ENCODE results near the gene LRCH1. TPM values are rescaled to one million over a fixed set of nuclear protein-coding genes. Genes with fewer than 3 reads are reported as not detected.
"Not testable (repeated sequence)": the region's sequence is repeated elsewhere in the genome, so short reads cannot be mapped to it uniquely, and the experiment has no call there.

The LRCH1 gene
- total and polyA plus RNA-seq, 7 donors, result 1.7 to 7.9 (median 4.1) TPM

DNA sequence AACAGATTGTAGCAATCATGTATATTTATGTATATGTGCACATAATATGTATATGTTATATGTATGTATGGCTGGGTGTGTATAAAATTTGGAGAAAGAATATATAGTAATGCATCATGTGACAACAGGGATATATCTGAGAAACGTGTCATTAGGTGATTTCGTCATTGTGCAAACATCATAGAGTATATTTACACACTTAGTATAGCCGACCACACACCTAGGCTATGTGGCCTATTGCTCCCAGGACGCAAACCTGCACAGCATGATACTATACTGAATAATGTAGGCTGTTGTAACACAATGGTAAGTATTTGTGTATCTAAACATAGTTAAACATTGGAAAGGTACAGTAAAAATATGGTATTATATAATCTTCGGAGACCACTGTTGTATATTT lies 200.2 kb downstream of the LRCH1 start:
- Histone ChIP-seq H3K36me3 (ENCODE audit: insufficient read depth in 1 of 2, low read depth in 1 of 2) (peaks cover 0 to 25% of the 10 kb centered on the region in 2 donors), H3K27ac (no peak overlapping the region), H3K27me3 (ENCODE audit: insufficient read depth in 3 of 3, low read length in 2 of 3) (peaks cover 0 to 3% (median 0%) of the 10 kb centered on the region in 3 donors), H3K4me3 (no peak overlapping the region), H3K9me3 (no peaks in the 10 kb centered on the region), H3K4me1 (no peaks in the 10 kb centered on the region)
- 88 to 92% (median 89%) methylated on average over 5 of the region's 5 CpGs for WGBS, 3 donors
- DNase-seq (no peak), ATAC-seq (no peak)
- TF ChIP-seq, protein P1, sequence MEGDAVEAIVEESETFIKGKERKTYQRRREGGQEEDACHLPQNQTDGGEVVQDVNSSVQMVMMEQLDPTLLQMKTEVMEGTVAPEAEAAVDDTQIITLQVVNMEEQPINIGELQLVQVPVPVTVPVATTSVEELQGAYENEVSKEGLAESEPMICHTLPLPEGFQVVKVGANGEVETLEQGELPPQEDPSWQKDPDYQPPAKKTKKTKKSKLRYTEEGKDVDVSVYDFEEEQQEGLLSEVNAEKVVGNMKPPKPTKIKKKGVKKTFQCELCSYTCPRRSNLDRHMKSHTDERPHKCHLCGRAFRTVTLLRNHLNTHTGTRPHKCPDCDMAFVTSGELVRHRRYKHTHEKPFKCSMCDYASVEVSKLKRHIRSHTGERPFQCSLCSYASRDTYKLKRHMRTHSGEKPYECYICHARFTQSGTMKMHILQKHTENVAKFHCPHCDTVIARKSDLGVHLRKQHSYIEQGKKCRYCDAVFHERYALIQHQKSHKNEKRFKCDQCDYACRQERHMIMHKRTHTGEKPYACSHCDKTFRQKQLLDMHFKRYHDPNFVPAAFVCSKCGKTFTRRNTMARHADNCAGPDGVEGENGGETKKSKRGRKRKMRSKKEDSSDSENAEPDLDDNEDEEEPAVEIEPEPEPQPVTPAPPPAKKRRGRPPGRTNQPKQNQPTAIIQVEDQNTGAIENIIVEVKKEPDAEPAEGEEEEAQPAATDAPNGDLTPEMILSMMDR (IDR thresholded peaks at IDR 0.05), result no peak
- intact Hi-C loops (cut with DNase I), result no loop called here

DNA sequence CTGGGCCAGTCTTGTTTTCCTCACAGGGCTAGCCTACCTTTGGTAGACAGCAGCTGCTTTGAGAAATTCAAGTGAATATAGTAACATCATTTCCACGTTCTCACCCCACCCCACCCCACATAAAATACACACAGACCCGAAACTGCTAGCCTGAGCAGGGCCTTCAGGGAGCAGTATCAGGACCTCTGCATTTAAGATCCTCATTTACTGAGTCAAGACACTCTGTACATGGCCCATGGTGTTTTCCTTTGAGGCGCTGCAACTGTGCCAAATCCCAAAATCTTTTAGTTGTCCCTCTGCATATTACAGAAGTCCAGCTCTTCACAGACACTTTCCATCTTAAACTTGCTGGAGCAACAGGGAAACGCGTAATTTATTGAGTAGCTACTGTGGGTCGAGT lies 200.9 kb downstream of the LRCH1 start:
- H3K36me3 ChIP-seq (ENCODE audit: insufficient read depth in 1 of 2, low read depth in 1 of 2), result peaks cover 0 to 18% of the 10 kb centered on the region in 2 donors
- H3K27ac ChIP-seq, result no peak overlapping the region
- intact Hi-C loops (cut with DNase I), result no loop called here
- WGBS, 3 donors, result 78 to 85% (median 80%) methylated on average over 6 of the region's 6 CpGs
- ATAC-seq (no peak), DNase-seq (no peak)
- H3K4me3 ChIP-seq, result no peak overlapping the region
- peaks cover 0 to 3% (median 0%) of the 10 kb centered on the region in 3 donors for H3K27me3 ChIP-seq (ENCODE audit: insufficient read depth in 3 of 3, low read length in 2 of 3)
- TF ChIP-seq, protein P1 (IDR thresholded peaks at IDR 0.05), result no peak
- H3K4me1 ChIP-seq, result no peaks in the 10 kb centered on the region
- H3K9me3 ChIP-seq, result no peaks in the 10 kb centered on the region

DNA sequence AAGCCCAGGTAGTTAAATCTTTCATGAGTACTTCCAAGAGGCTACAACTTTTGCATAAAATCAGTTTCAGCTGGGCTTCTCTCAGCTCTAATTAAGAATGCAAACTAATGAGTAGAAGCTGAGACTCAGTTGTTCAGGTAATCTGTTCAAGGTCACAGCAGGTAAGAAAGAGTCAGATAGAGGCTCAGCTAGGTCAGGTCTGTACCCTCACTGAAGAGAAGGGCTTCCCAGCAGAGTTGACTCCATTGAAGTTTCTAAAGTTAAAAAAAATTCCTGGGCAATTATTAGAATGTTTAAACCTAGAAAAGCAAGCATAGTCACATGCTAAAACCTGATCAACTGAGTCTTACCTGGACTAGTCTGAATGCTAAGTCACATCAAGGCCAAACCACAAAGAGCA lies 201.8 kb downstream of the LRCH1 start:
- Histone ChIP-seq H3K27ac (no peak overlapping the region), H3K9me3 (no peaks in the 10 kb centered on the region), H3K4me3 (no peak overlapping the region), H3K4me1 (no peaks in the 10 kb centered on the region), H3K27me3 (ENCODE audit: insufficient read depth in 3 of 3, low read length in 2 of 3) (peaks cover 0 to 3% (median 0%) of the 10 kb centered on the region in 3 donors), H3K36me3 (ENCODE audit: insufficient read depth in 1 of 2, low read depth in 1 of 2) (peaks cover 0 to 12% of the 10 kb centered on the region in 2 donors)
- TF ChIP-seq, protein P1 (IDR thresholded peaks at IDR 0.05), result no peak
- intact Hi-C loops (cut with DNase I), result no loop called here
- DNase-seq, result no peak
- ATAC-seq, result no peak

DNA sequence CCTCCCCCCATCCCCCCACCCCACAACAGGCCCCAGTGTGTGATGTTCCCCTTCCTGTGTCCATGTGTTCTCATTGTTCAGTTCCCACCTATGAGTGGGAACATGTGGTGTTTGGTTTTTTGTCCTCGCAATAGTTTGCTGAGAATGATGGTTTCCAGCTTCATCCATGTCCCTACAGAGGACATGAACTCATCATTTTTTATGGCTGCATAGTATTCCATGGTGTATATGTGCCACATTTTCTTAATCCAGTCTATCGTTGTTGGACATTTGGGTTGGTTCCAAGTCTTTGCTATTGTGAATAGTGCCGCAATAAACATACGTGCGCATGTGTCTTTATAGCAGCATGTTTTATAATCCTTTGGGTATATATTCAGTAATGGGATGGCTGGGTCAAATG lies 202.5 kb downstream of the LRCH1 start:
- DNase-seq; intact Hi-C loops (cut with DNase I); H3K9me3 ChIP-seq; H3K27ac ChIP-seq; H3K4me3 ChIP-seq; H3K36me3 ChIP-seq (ENCODE audit: insufficient read depth in 1 of 2, low read depth in 1 of 2); H3K27me3 ChIP-seq (ENCODE audit: insufficient read depth in 3 of 3, low read length in 2 of 3); H3K4me1 ChIP-seq; ATAC-seq: not testable (repeated sequence)
- WGBS, 3 donors, result 57 to 90% (median 83%) methylated on average over 1 to 4 of the region's 5 CpGs

DNA sequence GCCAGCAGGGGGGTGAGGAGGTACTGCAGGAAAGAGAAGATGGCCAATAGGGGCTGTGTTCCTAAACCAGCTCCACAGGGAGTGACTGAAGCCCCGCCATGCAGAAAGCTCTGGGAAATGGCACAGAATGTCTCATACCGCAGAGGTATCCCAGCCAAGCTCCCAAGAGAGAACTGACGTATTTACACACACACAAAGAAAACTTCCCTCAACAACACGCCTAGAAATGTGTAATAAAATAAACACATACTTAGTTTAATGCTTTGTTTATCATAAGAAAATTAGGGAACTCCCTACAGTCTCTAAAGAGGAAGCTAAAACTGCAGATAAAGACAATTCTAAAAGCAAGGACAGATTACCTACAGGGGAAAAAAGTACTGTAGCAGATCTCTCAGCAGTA lies 204.0 kb downstream of the LRCH1 start:
- Histone ChIP-seq H3K9me3 (no peaks in the 10 kb centered on the region), H3K27ac (no peak overlapping the region), H3K4me1 (no peaks in the 10 kb centered on the region), H3K4me3 (no peak overlapping the region), H3K36me3 (ENCODE audit: insufficient read depth in 1 of 2, low read depth in 1 of 2) (peaks cover 0 to 3% of the 10 kb centered on the region in 2 donors), H3K27me3 (ENCODE audit: insufficient read depth in 3 of 3, low read length in 2 of 3) (peaks cover 0 to 3% (median 0%) of the 10 kb centered on the region in 3 donors)
- ATAC-seq (no peak), DNase-seq (no peak)
- intact Hi-C loops (cut with DNase I), result no loop called here
- TF ChIP-seq, protein P1 (IDR thresholded peaks at IDR 0.05), result no peak
- WGBS, 3 donors, result 33 to 46% (median 39%) methylated on average over 4 of the region's 4 CpGs

All from psoas muscle (tissue), 8 donors.